Measurements from ENCODE around the gene ATP6V0E2.

ATP6V0E2 gene

DNA sequence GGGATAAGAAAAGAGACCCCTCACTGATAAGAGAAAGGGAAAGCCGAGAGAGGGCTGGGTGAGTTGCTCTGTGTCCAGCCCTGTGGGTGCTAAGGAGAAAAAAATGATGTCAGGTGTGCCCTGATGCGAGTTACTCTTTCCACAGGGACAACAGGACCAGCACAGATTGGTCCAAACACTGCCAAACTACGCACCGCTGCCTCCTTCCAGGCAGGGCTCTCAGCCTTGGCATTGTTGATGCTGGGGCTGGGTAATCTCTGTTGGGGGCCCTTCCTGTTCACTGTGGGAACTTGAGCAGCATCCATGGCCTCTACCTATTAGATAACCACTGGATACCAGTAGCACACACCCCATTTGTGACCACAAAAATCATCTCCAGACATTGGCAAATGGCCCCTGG is 10.3 kb upstream of the ATP6V0E2 start:
- Histone ChIP-seq H3K18ac (ENCODE audit: low read length) (no peak overlapping the region), H3K27ac (ENCODE audit: low read depth, low read length) (no peak overlapping the region), H3K79me1 (ENCODE audit: low read length) (no peaks in the 10 kb centered on the region), H4K5ac (ENCODE audit: low read length) (no peak overlapping the region), H2BK120ac (ENCODE audit: low read depth, low read length) (no peak overlapping the region), H3K4ac (ENCODE audit: low read depth, low read length) (no peak overlapping the region), H3K79me2 (ENCODE audit: control insufficient read depth, insufficient read depth, low read length) (no peaks in the 10 kb centered on the region), H3K23ac (ENCODE audit: low read length) (no peak overlapping the region), H3K9ac (ENCODE audit: low read length) (no peak overlapping the region), H3K36me3 (ENCODE audit: control insufficient read depth, insufficient read depth, low read length) (no peaks in the 10 kb centered on the region), H3K56ac (ENCODE audit: low read length) (no peak overlapping the region), H3K4me3 (ENCODE audit: low read length) (no peak overlapping the region), H4K8ac (ENCODE audit: low read depth, low read length) (no peak overlapping the region), H2AK5ac (ENCODE audit: low read length) (no peak overlapping the region), H2BK5ac (ENCODE audit: low read length) (no peak overlapping the region), H2BK15ac (replicated peaks; ENCODE audit: low read depth) (no peak overlapping the region), H3K27me3 (ENCODE audit: insufficient read depth, low read length, poor library complexity) (no peaks in the 10 kb centered on the region), H3K4me2 (ENCODE audit: low read length) (no peak overlapping the region), H3K4me1 (ENCODE audit: control insufficient read depth, low read depth, low read length) (no peaks in the 10 kb centered on the region)
- DNase-seq, result no peak
- WGBS (ENCODE audit: extremely low coverage, insufficient coverage, low lambda C conversion rate), result no CpG with 5 or more reads among the region's 4 CpGs

GRCh38 chr7:149864023-149864422 is 9.7 kb upstream of the ATP6V0E2 start:
- no peaks in the 10 kb centered on the region for H3K4me1 ChIP-seq (ENCODE audit: control insufficient read depth, low read depth, low read length)
- H3K9ac ChIP-seq (ENCODE audit: low read length), result no peak overlapping the region
- H4K5ac ChIP-seq (ENCODE audit: low read length), result no peak overlapping the region
- H3K23ac ChIP-seq (ENCODE audit: low read length), result no peak overlapping the region
- no peak overlapping the region for H3K18ac ChIP-seq (ENCODE audit: low read length)
- H2AK5ac ChIP-seq (ENCODE audit: low read length), result no peak overlapping the region
- no peak overlapping the region for H2BK5ac ChIP-seq (ENCODE audit: low read length)
- no peaks in the 10 kb centered on the region for H3K79me2 ChIP-seq (ENCODE audit: control insufficient read depth, insufficient read depth, low read length)
- H3K36me3 ChIP-seq (ENCODE audit: control insufficient read depth, insufficient read depth, low read length), result no peaks in the 10 kb centered on the region
- no peaks in the 10 kb centered on the region for H3K27me3 ChIP-seq (ENCODE audit: insufficient read depth, low read length, poor library complexity)
- H2BK120ac ChIP-seq (ENCODE audit: low read depth, low read length), result no peak overlapping the region
- H3K56ac ChIP-seq (ENCODE audit: low read length), result no peak overlapping the region
- WGBS (ENCODE audit: extremely low coverage, insufficient coverage, low lambda C conversion rate), result no CpG with 5 or more reads among the region's 8 CpGs
- no peak overlapping the region for H4K8ac ChIP-seq (ENCODE audit: low read depth, low read length)
- no peaks in the 10 kb centered on the region for H3K79me1 ChIP-seq (ENCODE audit: low read length)
- no peak overlapping the region for H2BK15ac ChIP-seq (replicated peaks; ENCODE audit: low read depth)
- H3K27ac ChIP-seq (ENCODE audit: low read depth, low read length), result no peak overlapping the region
- H3K4me2 ChIP-seq (ENCODE audit: low read length), result no peak overlapping the region
- H3K4ac ChIP-seq (ENCODE audit: low read depth, low read length), result no peak overlapping the region
- no peak overlapping the region for H3K4me3 ChIP-seq (ENCODE audit: low read length)
- DNase-seq, result no peak

DNA sequence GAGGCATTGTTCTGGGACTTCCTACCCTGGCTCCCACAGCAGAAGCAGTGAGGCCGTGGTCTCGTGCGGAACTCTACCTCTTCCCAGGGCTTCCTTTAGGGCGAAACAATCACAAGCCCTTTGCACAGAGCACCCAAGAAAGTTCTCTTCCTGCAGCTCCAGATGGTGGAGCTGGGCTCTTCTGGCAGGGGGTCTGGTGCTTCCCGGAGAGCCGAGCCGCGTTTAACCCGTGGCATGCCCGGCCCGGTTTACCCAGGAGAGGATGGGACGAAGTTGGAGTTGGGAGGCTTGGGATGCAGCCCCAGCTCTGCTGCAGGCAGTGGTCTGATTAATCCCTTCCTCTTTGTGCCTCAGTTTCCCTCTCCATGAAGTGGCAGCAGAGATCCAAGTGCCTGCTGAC is 9.0 kb upstream of the ATP6V0E2 start:
- H2AK5ac ChIP-seq (ENCODE audit: low read length), result no peak overlapping the region
- H2BK5ac ChIP-seq (ENCODE audit: low read length), result no peak overlapping the region
- H3K4ac ChIP-seq (ENCODE audit: low read depth, low read length), result no peak overlapping the region
- H3K23ac ChIP-seq (ENCODE audit: low read length), result no peak overlapping the region
- no peaks in the 10 kb centered on the region for H3K4me1 ChIP-seq (ENCODE audit: control insufficient read depth, low read depth, low read length)
- no peak for DNase-seq
- H4K8ac ChIP-seq (ENCODE audit: low read depth, low read length), result no peak overlapping the region
- H3K36me3 ChIP-seq (ENCODE audit: control insufficient read depth, insufficient read depth, low read length), result no peaks in the 10 kb centered on the region
- H3K79me2 ChIP-seq (ENCODE audit: control insufficient read depth, insufficient read depth, low read length), result no peaks in the 10 kb centered on the region
- no peak overlapping the region for H3K4me2 ChIP-seq (ENCODE audit: low read length)
- H3K27ac ChIP-seq (ENCODE audit: low read depth, low read length), result no peak overlapping the region
- H3K56ac ChIP-seq (ENCODE audit: low read length), result no peak overlapping the region
- no CpG with 5 or more reads among the region's 12 CpGs for WGBS (ENCODE audit: extremely low coverage, insufficient coverage, low lambda C conversion rate)
- H4K5ac ChIP-seq (ENCODE audit: low read length), result no peak overlapping the region
- no peak overlapping the region for H3K18ac ChIP-seq (ENCODE audit: low read length)
- H3K79me1 ChIP-seq (ENCODE audit: low read length), result no peaks in the 10 kb centered on the region
- no peaks in the 10 kb centered on the region for H3K27me3 ChIP-seq (ENCODE audit: insufficient read depth, low read length, poor library complexity)
- no peak overlapping the region for H2BK120ac ChIP-seq (ENCODE audit: low read depth, low read length)
- no peak overlapping the region for H3K4me3 ChIP-seq (ENCODE audit: low read length)
- H2BK15ac ChIP-seq (replicated peaks; ENCODE audit: low read depth), result no peak overlapping the region
- H3K9ac ChIP-seq (ENCODE audit: low read length), result no peak overlapping the region

- Histone ChIP-seq H3K18ac (ENCODE audit: low read length) (no peak overlapping the region), H3K79me2 (ENCODE audit: control insufficient read depth, insufficient read depth, low read length) (no peaks in the 10 kb centered on the region), H3K36me3 (ENCODE audit: control insufficient read depth, insufficient read depth, low read length) (no peaks in the 10 kb centered on the region), H3K23ac (ENCODE audit: low read length) (no peak overlapping the region), H3K27me3 (ENCODE audit: insufficient read depth, low read length, poor library complexity) (no peaks in the 10 kb centered on the region), H3K56ac (ENCODE audit: low read length) (no peak overlapping the region), H3K9ac (ENCODE audit: low read length) (no peak overlapping the region), H3K4me1 (ENCODE audit: control insufficient read depth, low read depth, low read length) (no peaks in the 10 kb centered on the region), H3K4ac (ENCODE audit: low read depth, low read length) (no peak overlapping the region), H3K4me2 (ENCODE audit: low read length) (no peak overlapping the region), H4K5ac (ENCODE audit: low read length) (no peak overlapping the region), H2AK5ac (ENCODE audit: low read length) (no peak overlapping the region), H2BK120ac (ENCODE audit: low read depth, low read length) (no peak overlapping the region), H2BK15ac (replicated peaks; ENCODE audit: low read depth) (no peak overlapping the region), H2BK5ac (ENCODE audit: low read length) (no peak overlapping the region), H3K4me3 (ENCODE audit: low read length) (no peak overlapping the region), H3K27ac (ENCODE audit: low read depth, low read length) (no peak overlapping the region), H4K8ac (ENCODE audit: low read depth, low read length) (no peak overlapping the region), H3K79me1 (ENCODE audit: low read length) (no peaks in the 10 kb centered on the region)
- DNase-seq, result no peak
- WGBS (ENCODE audit: extremely low coverage, insufficient coverage, low lambda C conversion rate), result no CpG with 5 or more reads among the region's 7 CpGs
Measured at GRCh38 chr7:149865437-149865836, 8.3 kb upstream of the ATP6V0E2 start.

DNA sequence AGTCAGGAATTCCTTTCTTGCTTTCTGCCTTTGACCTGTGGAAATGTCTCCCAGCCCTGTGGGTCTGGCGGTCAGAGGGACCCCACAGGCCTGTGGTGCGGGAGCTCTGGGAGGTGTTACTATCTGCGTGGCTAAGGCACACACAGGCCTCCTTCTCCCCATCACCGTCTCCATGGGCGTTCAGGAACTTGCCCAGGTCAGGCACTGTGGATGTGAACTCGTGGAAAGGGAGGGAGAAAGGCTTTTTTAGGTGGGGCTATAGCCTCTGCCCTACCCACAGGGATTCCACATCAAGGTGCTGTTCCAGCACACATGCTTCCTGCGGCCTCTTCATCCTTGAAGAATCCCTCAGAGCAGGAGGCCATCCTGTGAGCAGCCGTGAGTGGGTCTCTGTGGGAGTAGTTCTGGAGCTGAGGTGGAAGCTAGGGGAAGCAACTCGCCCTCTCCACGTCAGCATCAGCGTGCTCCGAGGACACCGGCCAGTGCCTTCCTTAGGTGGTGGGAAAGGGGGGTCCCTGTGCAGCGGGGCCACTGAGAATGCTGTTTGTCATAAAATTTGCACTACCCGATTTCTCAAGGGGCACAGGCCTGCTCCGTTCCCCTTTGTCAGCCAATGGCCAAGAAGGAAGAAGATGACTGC is 7.5 kb upstream of the ATP6V0E2 start:
- Histone ChIP-seq H4K8ac (ENCODE audit: low read depth, low read length) (no peak overlapping the region), H3K79me2 (ENCODE audit: control insufficient read depth, insufficient read depth, low read length) (no peaks in the 10 kb centered on the region), H3K4me2 (ENCODE audit: low read length) (no peak overlapping the region), H3K23ac (ENCODE audit: low read length) (no peak overlapping the region), H3K27me3 (ENCODE audit: insufficient read depth, low read length, poor library complexity) (no peaks in the 10 kb centered on the region), H3K27ac (ENCODE audit: low read depth, low read length) (no peak overlapping the region), H3K36me3 (ENCODE audit: control insufficient read depth, insufficient read depth, low read length) (no peaks in the 10 kb centered on the region), H4K5ac (ENCODE audit: low read length) (no peak overlapping the region), H3K18ac (ENCODE audit: low read length) (no peak overlapping the region), H3K4me3 (ENCODE audit: low read length) (no peak overlapping the region), H3K79me1 (ENCODE audit: low read length) (no peaks in the 10 kb centered on the region), H3K4ac (ENCODE audit: low read depth, low read length) (no peak overlapping the region), H3K9ac (ENCODE audit: low read length) (no peak overlapping the region), H2BK15ac (replicated peaks; ENCODE audit: low read depth) (no peak overlapping the region), H3K4me1 (ENCODE audit: control insufficient read depth, low read depth, low read length) (no peaks in the 10 kb centered on the region), H2BK120ac (ENCODE audit: low read depth, low read length) (no peak overlapping the region), H2BK5ac (ENCODE audit: low read length) (no peak overlapping the region), H3K56ac (ENCODE audit: low read length) (no peak overlapping the region), H2AK5ac (ENCODE audit: low read length) (no peak overlapping the region)
- no CpG with 5 or more reads among the region's 16 CpGs for WGBS (ENCODE audit: extremely low coverage, insufficient coverage, low lambda C conversion rate)
- DNase-seq, result no peak

DNA sequence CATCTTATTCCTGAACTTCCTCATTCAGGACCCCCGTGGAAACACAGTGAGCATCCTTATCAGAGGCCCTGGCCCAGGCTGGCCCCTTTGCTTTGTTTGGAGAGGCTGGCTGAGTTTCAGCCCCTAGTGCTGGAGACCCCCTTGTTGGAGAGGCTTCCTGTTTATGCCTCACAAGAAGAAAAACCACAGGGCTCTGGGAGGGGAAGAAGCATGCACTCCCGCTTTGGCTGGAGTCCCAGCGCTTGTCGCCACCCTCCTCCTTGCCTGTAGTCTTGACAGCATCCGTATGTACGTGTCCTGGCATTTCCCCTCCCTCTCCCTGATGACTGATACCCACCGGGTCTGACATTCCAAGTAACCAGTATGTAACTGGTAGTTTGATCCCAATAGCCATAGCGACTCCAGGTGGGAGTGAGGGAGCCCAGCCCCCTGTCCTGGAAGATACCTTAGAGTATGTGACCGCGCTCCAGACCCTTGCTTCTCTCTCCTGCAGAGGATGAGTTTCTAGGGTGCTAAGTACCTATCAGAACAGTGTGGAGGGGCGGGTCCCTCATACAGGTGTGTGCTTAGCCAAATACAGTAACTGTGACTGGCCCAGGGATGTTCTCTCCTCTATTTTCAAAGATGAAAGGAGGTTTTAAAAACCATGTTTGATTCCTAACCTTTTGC is 6.9 kb upstream of the ATP6V0E2 start:
- DNase-seq, result no peak
- Histone ChIP-seq H4K5ac (ENCODE audit: low read length) (no peak overlapping the region), H3K79me1 (ENCODE audit: low read length) (no peaks in the 10 kb centered on the region), H3K27me3 (ENCODE audit: insufficient read depth, low read length, poor library complexity) (no peaks in the 10 kb centered on the region), H2AK5ac (ENCODE audit: low read length) (no peak overlapping the region), H2BK120ac (ENCODE audit: low read depth, low read length) (no peak overlapping the region), H3K9ac (ENCODE audit: low read length) (no peak overlapping the region), H4K8ac (ENCODE audit: low read depth, low read length) (no peak overlapping the region), H2BK15ac (replicated peaks; ENCODE audit: low read depth) (no peak overlapping the region), H3K27ac (ENCODE audit: low read depth, low read length) (no peak overlapping the region), H3K23ac (ENCODE audit: low read length) (no peak overlapping the region), H2BK5ac (ENCODE audit: low read length) (no peak overlapping the region), H3K79me2 (ENCODE audit: control insufficient read depth, insufficient read depth, low read length) (no peaks in the 10 kb centered on the region), H3K56ac (ENCODE audit: low read length) (no peak overlapping the region), H3K18ac (ENCODE audit: low read length) (no peak overlapping the region), H3K36me3 (ENCODE audit: control insufficient read depth, insufficient read depth, low read length) (no peaks in the 10 kb centered on the region), H3K4me3 (ENCODE audit: low read length) (no peak overlapping the region), H3K4me1 (ENCODE audit: control insufficient read depth, low read depth, low read length) (no peaks in the 10 kb centered on the region), H3K4ac (ENCODE audit: low read depth, low read length) (no peak overlapping the region), H3K4me2 (ENCODE audit: low read length) (no peak overlapping the region)
- no CpG with 5 or more reads among the region's 11 CpGs for WGBS (ENCODE audit: extremely low coverage, insufficient coverage, low lambda C conversion rate)
